ENCODE results near the gene NDUFS1. TPM values are rescaled to one million over a fixed set of nuclear protein-coding genes. Genes with fewer than 3 reads are reported as not detected.
"Not testable (repeated sequence)": the region's sequence is repeated elsewhere in the genome, so short reads cannot be mapped to it uniquely, and the experiment has no call there.

The NDUFS1 gene
- total and polyA plus RNA-seq, 9 of the 15 experiments (the other 6 are each of a cell fraction or from before 2014, with no cell fraction given): 75.0 to 130 (median 91.5) TPM

GRCh38 chr2:206125901-206126300 lies 33.3 kb downstream of the NDUFS1 start (continued):
- TF ChIP-seq, protein P1, sequence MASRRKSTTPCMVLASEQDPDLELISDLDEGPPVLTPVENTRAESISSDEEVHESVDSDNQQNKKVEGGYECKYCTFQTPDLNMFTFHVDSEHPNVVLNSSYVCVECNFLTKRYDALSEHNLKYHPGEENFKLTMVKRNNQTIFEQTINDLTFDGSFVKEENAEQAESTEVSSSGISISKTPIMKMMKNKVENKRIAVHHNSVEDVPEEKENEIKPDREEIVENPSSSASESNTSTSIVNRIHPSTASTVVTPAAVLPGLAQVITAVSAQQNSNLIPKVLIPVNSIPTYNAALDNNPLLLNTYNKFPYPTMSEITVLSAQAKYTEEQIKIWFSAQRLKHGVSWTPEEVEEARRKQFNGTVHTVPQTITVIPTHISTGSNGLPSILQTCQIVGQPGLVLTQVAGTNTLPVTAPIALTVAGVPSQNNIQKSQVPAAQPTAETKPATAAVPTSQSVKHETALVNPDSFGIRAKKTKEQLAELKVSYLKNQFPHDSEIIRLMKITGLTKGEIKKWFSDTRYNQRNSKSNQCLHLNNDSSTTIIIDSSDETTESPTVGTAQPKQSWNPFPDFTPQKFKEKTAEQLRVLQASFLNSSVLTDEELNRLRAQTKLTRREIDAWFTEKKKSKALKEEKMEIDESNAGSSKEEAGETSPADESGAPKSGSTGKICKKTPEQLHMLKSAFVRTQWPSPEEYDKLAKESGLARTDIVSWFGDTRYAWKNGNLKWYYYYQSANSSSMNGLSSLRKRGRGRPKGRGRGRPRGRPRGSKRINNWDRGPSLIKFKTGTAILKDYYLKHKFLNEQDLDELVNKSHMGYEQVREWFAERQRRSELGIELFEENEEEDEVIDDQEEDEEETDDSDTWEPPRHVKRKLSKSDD (conservative IDR thresholded peaks at IDR 0.05; ENCODE audit: low read length): no peak
- TF ChIP-seq FOXJ2 (tag; IDR thresholded peaks at IDR 0.05) (no peak), LEF1 (IDR thresholded peaks at IDR 0.05) (no peak)

DNA sequence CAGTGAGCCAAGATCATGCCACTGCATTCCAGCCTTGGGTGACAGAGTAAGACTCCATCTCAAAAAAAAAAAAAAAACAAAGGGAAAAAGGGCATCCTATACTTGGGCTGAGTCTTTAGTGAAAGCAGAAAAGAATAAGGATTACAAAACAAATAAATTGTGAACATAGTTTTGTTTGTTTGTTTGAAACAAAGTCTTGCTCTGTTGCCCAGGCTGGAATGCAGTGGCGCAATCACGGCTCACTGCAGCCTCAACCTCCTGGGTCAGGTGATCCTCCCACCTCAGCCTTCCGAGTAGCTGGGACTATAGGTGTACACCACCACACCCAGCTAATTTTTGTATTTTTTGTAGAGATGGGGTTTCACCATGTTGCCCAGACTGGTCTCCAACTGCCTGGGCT lies 36.7 kb downstream of the NDUFS1 start:
- H3K4me1 ChIP-seq (replicated peaks in 1 of 2; ENCODE audit: control insufficient read depth in 2 of 2, insufficient read depth in 2 of 2, low read length in 2 of 2); H3K9ac ChIP-seq (ENCODE audit: insufficient read depth in 1 of 2, low read depth in 2 of 2, low read length in 2 of 2); CTCF ChIA-PET (ENCODE audit: low intra/inter-chr PET ratio); in situ Hi-C loops (cut with MboI); ATAC-seq; intact Hi-C loops (cut with micrococcal nuclease); H3K27ac ChIP-seq (ENCODE audit: extremely low read depth, low read depth, low read length); H3K4me3 ChIP-seq; H3K79me2 ChIP-seq (ENCODE audit: control insufficient read depth, insufficient read depth, low read length); BruUV-seq (replicated peaks); H3K4me2 ChIP-seq (ENCODE audit: insufficient read depth, low read length); H3K9me1 ChIP-seq (ENCODE audit: control insufficient read depth, insufficient read depth, low read length); FAIRE-seq; H3K9me3 ChIP-seq (replicated peaks; ENCODE audit: control insufficient read depth, insufficient read depth, low read depth, low read length); H3K27me3 ChIP-seq (ENCODE audit: control insufficient read depth in 2 of 2, insufficient read depth in 2 of 2, low read length in 2 of 2); DNase-seq (ENCODE audit: extremely low read depth in 1 of 4, low spot score in 3 of 4); POLR2A ChIA-PET; H2AFZ ChIP-seq (ENCODE audit: low read depth, low read length); H4K20me1 ChIP-seq (replicated peaks; ENCODE audit: control insufficient read depth, insufficient read depth, low read length): not testable (repeated sequence)
- peaks cover 64% of the 10 kb centered on the region for H3K36me3 ChIP-seq (ENCODE audit: control insufficient read depth, insufficient read depth, low read length)
- WGBS (ENCODE audit: insufficient coverage, low coverage, missing lambda C conversion rate): no CpG with 5 or more reads among the region's 3 CpGs

All from K562 (cell line).